ENCODE measurements around the gene DUSP23.

DNA sequence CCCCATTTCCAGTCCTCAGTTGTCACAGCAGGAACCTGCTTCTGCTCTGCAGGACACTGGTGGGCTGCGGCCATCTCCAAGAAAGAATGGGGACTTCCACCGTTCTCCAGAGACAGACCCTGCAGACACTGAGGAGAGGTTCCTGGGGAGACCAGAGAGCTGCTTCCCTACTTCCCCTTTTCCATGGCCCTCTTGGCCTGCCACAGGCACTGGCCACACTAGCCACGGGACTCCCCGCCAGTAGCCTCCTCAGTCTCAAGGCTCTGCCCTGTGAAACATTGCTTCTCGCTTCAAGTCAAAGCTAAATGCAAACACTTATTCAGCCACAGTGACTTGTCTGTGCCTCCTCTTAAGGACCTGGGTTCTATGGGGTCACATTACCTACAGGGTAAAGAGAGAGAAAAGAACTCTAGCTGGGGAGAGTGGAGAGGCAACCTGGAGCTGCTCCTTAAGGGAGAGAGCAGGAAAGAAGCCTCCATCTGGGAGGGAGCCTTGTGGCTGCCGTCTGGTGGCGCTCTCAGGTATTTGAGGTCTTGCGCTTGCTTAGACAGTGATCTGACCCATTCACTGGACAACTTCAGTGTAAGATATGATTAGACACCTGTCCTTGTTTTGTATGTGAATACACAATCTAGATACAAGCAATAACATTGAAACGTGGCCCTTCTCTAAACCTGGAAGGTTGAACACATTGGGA is 40.6 kb downstream of the DUSP23 start:
- TF ChIP-seq, protein P1, sequence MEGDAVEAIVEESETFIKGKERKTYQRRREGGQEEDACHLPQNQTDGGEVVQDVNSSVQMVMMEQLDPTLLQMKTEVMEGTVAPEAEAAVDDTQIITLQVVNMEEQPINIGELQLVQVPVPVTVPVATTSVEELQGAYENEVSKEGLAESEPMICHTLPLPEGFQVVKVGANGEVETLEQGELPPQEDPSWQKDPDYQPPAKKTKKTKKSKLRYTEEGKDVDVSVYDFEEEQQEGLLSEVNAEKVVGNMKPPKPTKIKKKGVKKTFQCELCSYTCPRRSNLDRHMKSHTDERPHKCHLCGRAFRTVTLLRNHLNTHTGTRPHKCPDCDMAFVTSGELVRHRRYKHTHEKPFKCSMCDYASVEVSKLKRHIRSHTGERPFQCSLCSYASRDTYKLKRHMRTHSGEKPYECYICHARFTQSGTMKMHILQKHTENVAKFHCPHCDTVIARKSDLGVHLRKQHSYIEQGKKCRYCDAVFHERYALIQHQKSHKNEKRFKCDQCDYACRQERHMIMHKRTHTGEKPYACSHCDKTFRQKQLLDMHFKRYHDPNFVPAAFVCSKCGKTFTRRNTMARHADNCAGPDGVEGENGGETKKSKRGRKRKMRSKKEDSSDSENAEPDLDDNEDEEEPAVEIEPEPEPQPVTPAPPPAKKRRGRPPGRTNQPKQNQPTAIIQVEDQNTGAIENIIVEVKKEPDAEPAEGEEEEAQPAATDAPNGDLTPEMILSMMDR (conservative IDR thresholded peaks at IDR 0.05; ENCODE audit: low read depth, low read length), result no peak
- TF ChIP-seq EZH2 (IDR thresholded peaks at IDR 0.05; ENCODE audit: low read length, unreplicated experiment) (no peak), EZH2phosphoT487 (IDR thresholded peaks at IDR 0.05; ENCODE audit: borderline replicate concordance, low read length) (no peak)

Measured in PC-3 (cell line).